ENCODE measurements around the gene SLC25A45. TPM values are rescaled to one million over a fixed set of nuclear protein-coding genes. Genes with fewer than 3 reads are reported as not detected.

The SLC25A45 gene
- total RNA-seq, 4 donors from 2014 or later: 1.8 to 8.0 (median 5.3) TPM

- 1% methylated on average over 50 to 54 of the region's 76 CpGs for WGBS, 2 donors
- TF ChIP-seq POLR2A (IDR thresholded peaks at IDR 0.05) (peak in 1 of 2 donors; percentile 0), CTCF (IDR thresholded peaks at IDR 0.05) (no peak)
- intact Hi-C loops (cut with DNase I; ENCODE audit: low total_unique reads): no loop called here
- DNase-seq (ENCODE audit: low spot score in 2 of 2): peak; percentile 90 to 98
- H3K4me3 ChIP-seq (ENCODE audit: low read depth, poor library complexity, severe bottlenecking): peak within 1 kb of the TSS; percentile 61
Measured at GRCh38 chr11:65386307-65387140, 4.1 kb upstream of the SLC25A45 start, which contains the start of gene FRMD8. Gene FRMD8, plus strand, starts transcription at chr11:65386637. Its CDS starts 400 bp downstream, at chr11:65387037.

- intact Hi-C loops (cut with DNase I; ENCODE audit: low total_unique reads): no loop called here
- DNase-seq (ENCODE audit: low spot score in 2 of 2): no peak
- WGBS, 2 donors: 71 to 76% methylated on average over 8 of the region's 8 CpGs
- H3K4me3 ChIP-seq (ENCODE audit: low read depth, poor library complexity, severe bottlenecking): no peak overlapping the region
- TF ChIP-seq POLR2A (IDR thresholded peaks at IDR 0.05) (no peak), CTCF (IDR thresholded peaks at IDR 0.05) (no peak)
Measured at GRCh38 chr11:65384301-65384889, 1.9 kb upstream of the SLC25A45 start.

- 75 to 83% methylated on average over 6 of the region's 6 CpGs for WGBS, 2 donors
- intact Hi-C loops (cut with DNase I; ENCODE audit: low total_unique reads): no loop called here
- DNase-seq (ENCODE audit: low spot score in 2 of 2): no peak
- no peak for TF ChIP-seq CTCF (IDR thresholded peaks at IDR 0.05)
- no peak for TF ChIP-seq POLR2A (IDR thresholded peaks at IDR 0.05)
- H3K4me3 ChIP-seq (ENCODE audit: low read depth, poor library complexity, severe bottlenecking): no peak overlapping the region
Measured at GRCh38 chr11:65383778-65384177, 1.3 kb upstream of the SLC25A45 start.

- no peak overlapping the region for H3K4me3 ChIP-seq (ENCODE audit: low read depth, poor library complexity, severe bottlenecking)
- TF ChIP-seq CTCF (IDR thresholded peaks at IDR 0.05) (no peak), POLR2A (IDR thresholded peaks at IDR 0.05) (no peak)
- 5 to 7% methylated on average over 12 of the region's 12 CpGs for WGBS, 2 donors
- intact Hi-C loops (cut with DNase I; ENCODE audit: low total_unique reads): no loop called here
- DNase-seq (ENCODE audit: low spot score in 2 of 2): no peak
Measured at GRCh38 chr11:65382804-65383368, 440 bp upstream of the SLC25A45 start.

GRCh38 chr11:65381716-65382032 is 772 bp downstream of the SLC25A45 start:
- intact Hi-C loops (cut with DNase I; ENCODE audit: low total_unique reads): no loop called here
- 0 to 3% methylated on average over 6 of the region's 6 CpGs for WGBS, 2 donors
- DNase-seq (ENCODE audit: low spot score in 2 of 2): no peak
- TF ChIP-seq CTCF (IDR thresholded peaks at IDR 0.05): no peak
- TF ChIP-seq POLR2A (IDR thresholded peaks at IDR 0.05): no peak
- no peak overlapping the region for H3K4me3 ChIP-seq (ENCODE audit: low read depth, poor library complexity, severe bottlenecking)
